PC-9 (cell line): ENCODE results near the gene CDHR4. TPM values are rescaled to one million over a fixed set of nuclear protein-coding genes. Genes with fewer than 3 reads are reported as not detected.

Source experiments
- BruUV-seq: library from RNA; stranded (reverse); fragments of 400-500 nt; replicated peaks from 2 replicates; lab custom pipeline; 2021; lab: Mats Ljungman, UMichigan
- CTCF ChIA-PET: fragments of 300-600 bp; sonication (Branson Sonifier 250); formaldehyde crosslinking; loops from one replicate; lab custom pipeline; 2022; ENCODE audit warnings: antibody characterized with exemption; lab: Charles Lee
- POLR2A ChIA-PET: fragments of 300-600 bp; sonication (Branson Sonifier 250); formaldehyde crosslinking; loops from one replicate; lab custom pipeline; 2022; ENCODE audit warnings: antibody characterized with exemption; ENCODE audit not compliant: unreplicated experiment; lab: Charles Lee
- DNase-seq, 2 experiments: peaks; one replicate each; pipeline versions ENCODE4 v3.0.0 to v3.0.0-alpha.2; 2015 to 2022; ENCODE audit warnings: mixed read lengths in 1 of 2
- H2AFZ ChIP-seq: fragments of 200-600 bp; sonication (generic); 2 replicates; pipeline ENCODE4 v1.8.1; 2017; ENCODE audit warnings: antibody characterized with exemption
- H3F3A ChIP-seq: fragments of 200-600 bp; sonication (generic); 2 replicates; pipeline ENCODE4 v1.8.1; 2017; ENCODE audit warnings: antibody characterized with exemption, mild to moderate bottlenecking, low read depth; ENCODE audit not compliant: insufficient read depth
- H3K27ac ChIP-seq: fragments of 200-600 bp; sonication (generic); 2 replicates; pipeline ENCODE4 v1.6.1; 2016; ENCODE audit warnings: mixed run types
- H3K27me3 ChIP-seq: fragments of 200-600 bp; sonication (generic); 2 replicates; pipeline ENCODE4 v1.6.1; 2016; ENCODE audit warnings: low read depth, mixed run types; ENCODE audit not compliant: insufficient read depth
- H3K36me3 ChIP-seq: fragments of 200-600 bp; sonication (generic); 2 replicates; pipeline ENCODE4 v1.6.1; 2016; ENCODE audit warnings: low read depth, mixed run types
- H3K4me1 ChIP-seq: fragments of 200-600 bp; sonication (generic); replicated peaks from 2 replicates; pipeline ENCODE4 v1.6.1; 2016; ENCODE audit warnings: mixed run types; ENCODE audit not compliant: insufficient read depth
- H3K4me2 ChIP-seq: fragments of 200-600 bp; sonication (generic); 2 replicates; pipeline ENCODE4 v1.6.1; 2017; ENCODE audit warnings: mixed run types
- H3K4me3 ChIP-seq: fragments of 200-600 bp; sonication (generic); 2 replicates; pipeline ENCODE4 v1.6.1; 2016; ENCODE audit warnings: mixed run types
- H3K79me2 ChIP-seq: fragments of 200-600 bp; sonication (generic); 2 replicates; pipeline ENCODE4 v1.6.1; 2017; ENCODE audit warnings: low read depth, mixed run types
- H3K9me2 ChIP-seq: fragments of 200-600 bp; sonication (generic); 2 replicates; pipeline ENCODE4 v1.8.1; 2017; ENCODE audit warnings: mild to moderate bottlenecking; ENCODE audit not compliant: insufficient read depth
- H3K9me3 ChIP-seq: fragments of 200-600 bp; sonication (generic); 2 replicates; pipeline ENCODE4 v1.8.1; 2016; ENCODE audit warnings: low read depth; ENCODE audit not compliant: insufficient read depth
- H4K20me1 ChIP-seq: fragments of 200-600 bp; sonication (generic); 2 replicates; pipeline ENCODE4 v1.8.1; 2017; ENCODE audit not compliant: insufficient read depth
- EZH2 ChIP-seq: fragments of 200-600 bp; sonication (generic); IDR thresholded peaks from 2 replicates; pipeline ENCODE4 v1.8.0; 2017; ENCODE audit warnings: antibody characterized with exemption, low read depth
- intact Hi-C: fragments of 100-400 bp; cut with micrococcal nuclease; formaldehyde crosslinking; loops from one replicate; pipeline ENCODE4 v1.10.0; 2022; ENCODE audit not compliant: unreplicated experiment
- total RNA-seq: library from RNA; stranded (reverse); gene quantifications from 2 replicates; pipeline ENCODE4 v1.2.3, GENCODE V29; 2021
- TF ChIP-seq, protein P1 (sequence below): fragments of 200-600 bp; sonication (generic); conservative IDR thresholded peaks from 2 replicates; pipeline ENCODE4 v1.6.1; 2017; ENCODE audit warnings: mixed run types, antibody characterized with exemption, mild to moderate bottlenecking, moderate library complexity

Gene CDHR4
- total RNA-seq, 1 experiment from 2014 or later: 3.5 TPM

DNA sequence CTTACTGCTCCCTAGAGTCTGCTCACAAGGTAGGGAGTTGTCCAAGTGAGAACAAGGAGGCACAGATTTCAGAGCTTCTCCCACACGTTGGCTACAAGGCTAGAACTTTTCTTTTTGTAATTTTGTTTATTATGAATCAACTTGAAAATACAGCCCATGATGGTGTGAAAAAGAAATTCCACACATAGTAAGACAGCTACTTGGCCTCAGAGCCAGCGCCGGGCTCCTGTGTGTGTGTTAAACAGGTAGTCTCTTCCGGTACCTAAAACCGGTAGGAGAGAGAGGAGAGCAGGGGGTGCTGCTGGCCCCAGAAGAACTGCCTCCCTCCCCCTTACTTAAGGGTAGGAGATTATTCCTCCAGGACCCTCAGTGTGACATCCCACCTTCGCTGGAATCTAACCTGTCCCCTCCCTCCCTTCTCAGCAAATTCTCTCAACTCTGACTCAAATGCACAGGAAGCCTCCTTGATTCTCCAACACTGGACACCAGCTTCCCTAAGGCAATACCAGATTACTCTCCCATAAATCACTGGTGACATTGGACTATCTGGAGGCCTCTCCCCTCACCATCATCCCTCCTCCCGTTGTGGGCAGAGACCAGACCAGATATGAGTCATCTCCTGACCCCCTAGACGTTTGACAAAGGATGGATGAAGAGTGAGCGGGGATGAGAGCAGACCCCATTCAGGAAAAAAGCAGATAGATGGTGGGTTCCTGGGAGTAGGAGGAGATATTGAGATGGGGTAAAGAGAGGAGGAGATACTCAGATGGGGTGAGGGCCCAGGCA, 8.9 kb downstream of the CDHR4 start:
- Histone ChIP-seq H2AFZ (no peak overlapping the region), H3K36me3 (no peaks in the 10 kb centered on the region), H3F3A (no peaks in the 10 kb centered on the region), H3K27me3 (no peaks in the 10 kb centered on the region), H3K4me3 (no peak overlapping the region), H4K20me1 (no peaks in the 10 kb centered on the region), H3K4me2 (no peak overlapping the region), H3K4me1 (peaks cover 7% of the 10 kb centered on the region; the same call in 1 of the 2 replicates), H3K27ac (no peak overlapping the region), H3K9me3 (no peaks in the 10 kb centered on the region), H3K79me2 (peaks cover 4% of the 10 kb centered on the region), H3K9me2 (no peaks in the 10 kb centered on the region)
- BruUV-seq: no TSS peak
- intact Hi-C loops: no loop called here
- no peak for DNase-seq
- POLR2A ChIA-PET: no interaction called here
- no peak for TF ChIP-seq EZH2
- TF ChIP-seq, protein P1, sequence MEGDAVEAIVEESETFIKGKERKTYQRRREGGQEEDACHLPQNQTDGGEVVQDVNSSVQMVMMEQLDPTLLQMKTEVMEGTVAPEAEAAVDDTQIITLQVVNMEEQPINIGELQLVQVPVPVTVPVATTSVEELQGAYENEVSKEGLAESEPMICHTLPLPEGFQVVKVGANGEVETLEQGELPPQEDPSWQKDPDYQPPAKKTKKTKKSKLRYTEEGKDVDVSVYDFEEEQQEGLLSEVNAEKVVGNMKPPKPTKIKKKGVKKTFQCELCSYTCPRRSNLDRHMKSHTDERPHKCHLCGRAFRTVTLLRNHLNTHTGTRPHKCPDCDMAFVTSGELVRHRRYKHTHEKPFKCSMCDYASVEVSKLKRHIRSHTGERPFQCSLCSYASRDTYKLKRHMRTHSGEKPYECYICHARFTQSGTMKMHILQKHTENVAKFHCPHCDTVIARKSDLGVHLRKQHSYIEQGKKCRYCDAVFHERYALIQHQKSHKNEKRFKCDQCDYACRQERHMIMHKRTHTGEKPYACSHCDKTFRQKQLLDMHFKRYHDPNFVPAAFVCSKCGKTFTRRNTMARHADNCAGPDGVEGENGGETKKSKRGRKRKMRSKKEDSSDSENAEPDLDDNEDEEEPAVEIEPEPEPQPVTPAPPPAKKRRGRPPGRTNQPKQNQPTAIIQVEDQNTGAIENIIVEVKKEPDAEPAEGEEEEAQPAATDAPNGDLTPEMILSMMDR: no peak
- CTCF ChIA-PET: no interaction called here

DNA sequence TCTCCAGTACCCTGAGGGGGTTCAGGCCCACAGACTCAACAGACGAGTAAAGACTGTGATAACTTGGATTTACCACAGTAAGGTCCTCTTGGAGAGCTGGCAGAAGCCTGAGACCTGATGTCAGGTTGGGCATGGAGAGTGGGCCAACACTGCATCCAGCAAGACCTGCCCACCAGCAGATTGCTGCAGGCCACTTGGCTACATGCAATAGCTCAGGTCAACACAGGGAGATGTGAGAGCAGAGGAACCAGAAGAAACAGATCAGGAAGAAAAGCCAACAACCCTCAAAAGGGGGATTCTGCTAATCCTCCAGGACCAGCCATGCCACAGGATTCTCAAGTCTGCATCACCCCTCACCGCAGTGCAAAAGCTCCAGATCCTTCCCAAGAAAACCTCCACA, 11.6 kb downstream of the CDHR4 start:
- Histone ChIP-seq H2AFZ (no peak overlapping the region), H3K9me2 (no peaks in the 10 kb centered on the region), H3K4me3 (no peak overlapping the region), H3K36me3 (no peaks in the 10 kb centered on the region), H3K4me1 (peaks cover 13% of the 10 kb centered on the region; the same call in 1 of the 2 replicates), H3K9me3 (no peaks in the 10 kb centered on the region), H3F3A (no peaks in the 10 kb centered on the region), H3K27me3 (no peaks in the 10 kb centered on the region), H3K4me2 (no peak overlapping the region), H4K20me1 (no peaks in the 10 kb centered on the region), H3K27ac (no peak overlapping the region), H3K79me2 (peaks cover 29% of the 10 kb centered on the region)
- POLR2A ChIA-PET: interaction anchor here (0.5 to 0.7 kb wide), 2 partner anchors 14 to 196 kb away, joined by 3 to 4 read pairs; no protein-coding TSS in a partner anchor
- TF ChIP-seq, protein P1: no peak
- TF ChIP-seq EZH2: no peak
- DNase-seq: no peak
- intact Hi-C loops: loop anchor here (5.0 kb wide), 1 partner anchor 114 kb away; the partner anchor contains the start of gene MST1R
- no TSS peak for BruUV-seq
- CTCF ChIA-PET: no interaction called here

DNA sequence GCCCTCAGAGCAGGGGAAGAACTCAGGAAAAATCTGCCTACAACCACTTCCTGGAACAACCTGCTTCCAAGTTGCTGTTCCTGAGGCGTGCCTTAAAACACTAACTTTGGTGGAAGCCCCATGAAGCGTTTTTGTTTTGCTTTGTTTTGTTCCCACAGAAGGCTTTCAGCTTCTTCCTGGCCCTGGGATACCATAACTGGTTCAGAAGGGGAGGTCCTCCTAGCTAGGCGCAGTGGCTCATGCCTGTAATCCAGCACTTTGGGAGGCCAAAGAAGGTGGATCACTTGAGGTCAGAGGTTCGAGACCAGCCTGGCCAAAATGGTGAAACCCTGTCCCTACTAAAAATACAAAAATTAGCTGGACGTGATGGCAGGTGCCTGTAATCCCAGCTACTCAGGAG, 12.1 kb downstream of the CDHR4 start:
- no peak for DNase-seq
- no peaks in the 10 kb centered on the region for H3K36me3 ChIP-seq
- H4K20me1 ChIP-seq: no peaks in the 10 kb centered on the region
- no peaks in the 10 kb centered on the region for H3K9me3 ChIP-seq
- no peak for TF ChIP-seq EZH2
- TF ChIP-seq, protein P1: no peak
- H3K4me2 ChIP-seq: no peak overlapping the region
- H3K9me2 ChIP-seq: no peaks in the 10 kb centered on the region
- peaks cover 13% of the 10 kb centered on the region; the same call in 1 of the 2 replicates for H3K4me1 ChIP-seq
- CTCF ChIA-PET: no interaction called here
- no peak overlapping the region for H3K27ac ChIP-seq
- H2AFZ ChIP-seq: no peak overlapping the region
- H3K79me2 ChIP-seq: peaks cover 30% of the 10 kb centered on the region
- no peak overlapping the region for H3K4me3 ChIP-seq
- POLR2A ChIA-PET: interaction anchor here (0.5 to 0.7 kb wide), 2 partner anchors 16 to 196 kb away, joined by 3 read pairs; partner anchors contain the start of gene INKA1
- no peaks in the 10 kb centered on the region for H3F3A ChIP-seq
- H3K27me3 ChIP-seq: no peaks in the 10 kb centered on the region
- no TSS peak for BruUV-seq
- intact Hi-C loops: loop anchor here (5.0 kb wide), 1 partner anchor 115 kb away; the partner anchor contains the start of gene MST1R
